ENCODE measurements around the gene FOXA2.

Gene FOXA2

GRCh38 chr20:22536141-22536828, 48.1 kb downstream of the FOXA2 start:
- no peak for DNase-seq

- no peak for DNase-seq
Measured at GRCh38 chr20:22535483-22535882, 48.9 kb downstream of the FOXA2 start.

GRCh38 chr20:22533823-22534751, 50.3 kb downstream of the FOXA2 start:
- DNase-seq, result no peak

DNA sequence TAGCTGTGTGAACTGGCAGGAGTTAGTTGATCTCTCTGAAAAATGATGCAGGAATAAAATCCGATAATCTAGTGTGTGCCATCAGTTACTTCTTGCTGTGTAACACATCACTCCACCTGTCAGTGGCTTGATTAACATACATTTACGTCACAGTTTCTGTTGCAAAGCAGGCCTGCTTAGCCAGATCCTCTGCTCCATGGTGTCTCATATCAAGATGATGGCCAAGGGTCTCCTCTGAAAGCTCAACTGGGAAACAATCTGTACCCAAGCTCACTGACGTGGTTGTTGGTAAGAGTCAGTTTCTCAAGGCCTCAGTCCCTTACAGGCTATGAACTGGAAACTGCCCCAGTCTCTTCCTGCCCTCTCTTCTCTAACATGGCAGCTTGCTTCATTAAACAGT, 51.8 kb downstream of the FOXA2 start:
- DNase-seq, result no peak

DNA sequence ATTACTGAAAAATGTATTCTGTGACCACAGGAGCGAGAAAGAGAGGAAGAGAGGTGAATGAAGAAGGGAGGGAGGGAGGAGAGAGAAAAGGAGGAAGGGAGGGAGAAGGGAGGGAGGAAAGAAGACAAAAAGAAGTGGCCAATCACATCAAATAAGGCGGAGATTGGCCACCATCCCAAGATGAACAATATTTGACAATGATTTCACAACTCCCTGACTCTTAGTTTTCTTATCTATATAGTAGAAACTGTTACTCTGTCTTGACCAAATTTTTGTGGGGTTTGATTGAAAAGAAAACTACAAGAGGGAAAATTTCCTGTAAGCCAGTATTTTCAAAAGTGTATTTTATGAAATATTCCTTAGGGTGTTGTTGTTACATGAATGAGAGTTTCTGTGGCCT, 52.6 kb downstream of the FOXA2 start:
- DNase-seq, result no peak

DNA sequence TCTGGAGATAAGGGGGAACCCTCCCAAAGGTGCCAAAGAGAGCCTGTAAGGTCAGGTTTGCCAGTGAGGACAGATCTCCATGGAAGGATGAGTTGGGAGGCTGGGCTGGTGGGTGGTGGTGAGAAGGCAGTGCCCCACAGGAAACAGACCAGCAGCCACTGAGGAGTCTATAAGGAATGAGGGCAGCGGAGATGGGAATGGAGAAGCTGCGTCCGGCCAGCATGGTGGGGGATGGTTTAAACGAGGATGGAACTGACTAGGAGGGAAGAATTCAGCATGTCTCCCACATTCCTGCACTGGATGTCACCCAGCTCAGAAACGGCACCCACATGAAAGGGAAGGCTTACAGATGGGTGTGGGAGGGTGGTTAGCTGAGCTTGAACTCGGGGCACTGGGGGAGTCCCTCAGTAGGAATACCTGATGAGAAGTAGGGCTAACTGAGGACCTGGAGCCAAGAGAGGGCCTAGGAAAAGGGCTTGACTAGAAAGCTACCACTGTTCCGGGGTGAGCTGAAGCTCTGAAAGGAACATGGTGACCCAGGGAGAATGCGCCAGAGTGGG, 53.2 kb downstream of the FOXA2 start:
- no peak for DNase-seq

Measured in NCI-H187 (cell line).